GM19099 (cell line): ENCODE data around the gene MCF2L2.

Experiments used
- POLR2A ChIP-seq: IDR thresholded peaks from 3 replicates; pipeline ENCODE4 v1.6.1; 2011; ENCODE audit warnings: low read depth; ENCODE audit not compliant: insufficient read length; ENCODE audit errors: extremely low read depth

MCF2L2 gene

GRCh38 chr3:183360971-183361624 is 67.3 kb downstream of the MCF2L2 start:
- TF ChIP-seq POLR2A, result no peak

- TF ChIP-seq POLR2A, result no peak
Observed at GRCh38 chr3:183359036-183359435, 69.4 kb downstream of the MCF2L2 start.

GRCh38 chr3:183357564-183358079 is 70.8 kb downstream of the MCF2L2 start:
- TF ChIP-seq POLR2A, result no peak

- TF ChIP-seq POLR2A, result no peak
Observed at GRCh38 chr3:183356920-183357319, 71.5 kb downstream of the MCF2L2 start.

GRCh38 chr3:183354874-183355273 is 73.5 kb downstream of the MCF2L2 start:
- TF ChIP-seq POLR2A, result no peak

GRCh38 chr3:183354325-183354831 is 74.0 kb downstream of the MCF2L2 start:
- no peak for TF ChIP-seq POLR2A

- TF ChIP-seq POLR2A, result no peak
Observed at GRCh38 chr3:183353421-183353820, 75.0 kb downstream of the MCF2L2 start.

- TF ChIP-seq POLR2A, result no peak
Observed at GRCh38 chr3:183350164-183350563, 78.3 kb downstream of the MCF2L2 start.

GRCh38 chr3:183349421-183350157 is 78.8 kb downstream of the MCF2L2 start:
- no peak for TF ChIP-seq POLR2A

- no peak for TF ChIP-seq POLR2A
Observed at GRCh38 chr3:183342824-183343223, 85.6 kb downstream of the MCF2L2 start.

GRCh38 chr3:183341545-183342288 is 86.7 kb downstream of the MCF2L2 start:
- TF ChIP-seq POLR2A, result no peak

GRCh38 chr3:183340222-183340621 is 88.2 kb downstream of the MCF2L2 start:
- TF ChIP-seq POLR2A, result no peak

GRCh38 chr3:183339461-183340086 is 88.8 kb downstream of the MCF2L2 start:
- no peak for TF ChIP-seq POLR2A

- no peak for TF ChIP-seq POLR2A
Observed at GRCh38 chr3:183338520-183338919, 89.9 kb downstream of the MCF2L2 start.

- TF ChIP-seq POLR2A, result no peak
Observed at GRCh38 chr3:183332487-183332886, 95.9 kb downstream of the MCF2L2 start.
